Neural progenitor cell (in vitro differentiated cells): ENCODE measurements around the gene PLA2G2E.

Experiments used
- CTCF ChIP-seq: fragments of 200-600 bp; sonication (generic); IDR thresholded peaks from 2 replicates; pipeline ENCODE4 v1.5.1; 2017; ENCODE audit warnings: antibody characterized with exemption, mild to moderate bottlenecking
- EZH2 ChIP-seq: fragments of 200-600 bp; sonication (generic); IDR thresholded peaks from 2 replicates; pipeline ENCODE4 v1.6.1; 2017; ENCODE audit warnings: antibody characterized with exemption, mild to moderate bottlenecking, moderate library complexity
- EZH2phosphoT487 ChIP-seq: fragments of 200-600 bp; sonication (generic); IDR thresholded peaks from 2 replicates; pipeline ENCODE4 v1.6.1; 2017; ENCODE audit warnings: antibody characterized with exemption

- no peak for TF ChIP-seq CTCF
- TF ChIP-seq EZH2phosphoT487, result no peak
- no peak for TF ChIP-seq EZH2
Observed at GRCh38 chr1:19884312-19884711, 39.1 kb downstream of the PLA2G2E start.
